ENCODE data around the gene TCF4.

GRCh38 chr18:55268151-55268601 lies 319.8 kb downstream of the TCF4 start:
- TF ChIP-seq CTCF (conservative IDR thresholded peaks at IDR 0.05; ENCODE audit: low read length): no peak
- TF ChIP-seq EZH2phosphoT487 (IDR thresholded peaks at IDR 0.05; ENCODE audit: borderline replicate concordance): no peak

All from Loucy (cell line).